HG03575 (cell line): ENCODE measurements around the gene ZMYM2.

ENCODE experiments used
- ATAC-seq: cut with Tn5 transposase; IDR thresholded peaks from one replicate; pipeline ENCODE4 v1.9.1; 2021; ENCODE audit not compliant: unreplicated experiment, insufficient number of reproducible peaks, low FRiP score; ENCODE audit errors: extremely low read depth

The ZMYM2 gene

DNA sequence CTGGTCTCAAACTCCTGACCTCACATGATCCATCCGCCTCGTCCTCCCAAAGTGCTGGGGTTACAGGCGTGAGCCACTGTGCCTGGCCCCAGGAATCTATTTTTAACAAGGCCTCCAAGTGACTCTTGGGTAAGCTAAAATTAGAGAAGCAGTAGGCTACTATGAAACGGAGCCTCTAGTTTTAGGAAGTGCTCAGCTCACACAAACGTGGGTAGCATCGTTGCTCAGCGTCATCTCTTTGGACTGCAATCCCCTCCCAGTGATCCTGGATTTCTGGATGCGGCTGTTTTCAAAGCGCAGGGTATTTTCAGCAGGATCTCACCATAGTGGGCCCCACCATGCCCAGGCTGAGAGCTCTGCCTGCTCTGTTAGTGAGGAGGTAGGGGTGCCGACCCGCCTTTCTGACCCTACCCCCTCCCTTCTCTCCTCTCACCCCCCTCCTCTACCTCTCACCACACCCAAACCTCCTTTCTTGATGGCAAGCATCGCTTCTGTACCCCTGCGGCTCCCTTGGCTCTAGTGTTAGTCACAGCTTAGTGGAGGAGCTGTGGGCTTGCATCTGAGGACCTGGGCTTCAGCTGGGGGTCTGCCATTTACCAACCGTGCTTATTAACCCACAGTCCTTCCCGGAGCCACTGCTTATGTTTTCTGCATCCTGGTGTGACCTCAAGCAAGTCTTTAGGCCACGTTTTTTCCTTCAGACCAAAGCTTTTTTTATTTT lies 168.2 kb downstream of the ZMYM2 start:
- ATAC-seq: no peak

DNA sequence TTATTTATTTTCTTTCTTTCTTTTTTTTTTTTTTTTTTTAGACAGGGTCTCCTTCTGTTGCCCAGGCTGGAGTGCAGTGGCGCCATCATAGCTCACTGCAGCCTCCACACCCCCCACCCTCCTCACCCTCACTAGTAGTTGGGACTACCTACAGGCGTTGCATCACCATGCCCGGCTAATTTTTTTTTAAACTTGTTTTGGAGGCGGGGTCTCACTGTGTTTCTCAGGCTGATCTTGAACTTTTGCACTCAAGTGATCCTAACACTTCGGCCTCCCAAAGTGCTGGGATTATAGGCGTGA lies 168.7 kb downstream of the ZMYM2 start:
- ATAC-seq: no peak

DNA sequence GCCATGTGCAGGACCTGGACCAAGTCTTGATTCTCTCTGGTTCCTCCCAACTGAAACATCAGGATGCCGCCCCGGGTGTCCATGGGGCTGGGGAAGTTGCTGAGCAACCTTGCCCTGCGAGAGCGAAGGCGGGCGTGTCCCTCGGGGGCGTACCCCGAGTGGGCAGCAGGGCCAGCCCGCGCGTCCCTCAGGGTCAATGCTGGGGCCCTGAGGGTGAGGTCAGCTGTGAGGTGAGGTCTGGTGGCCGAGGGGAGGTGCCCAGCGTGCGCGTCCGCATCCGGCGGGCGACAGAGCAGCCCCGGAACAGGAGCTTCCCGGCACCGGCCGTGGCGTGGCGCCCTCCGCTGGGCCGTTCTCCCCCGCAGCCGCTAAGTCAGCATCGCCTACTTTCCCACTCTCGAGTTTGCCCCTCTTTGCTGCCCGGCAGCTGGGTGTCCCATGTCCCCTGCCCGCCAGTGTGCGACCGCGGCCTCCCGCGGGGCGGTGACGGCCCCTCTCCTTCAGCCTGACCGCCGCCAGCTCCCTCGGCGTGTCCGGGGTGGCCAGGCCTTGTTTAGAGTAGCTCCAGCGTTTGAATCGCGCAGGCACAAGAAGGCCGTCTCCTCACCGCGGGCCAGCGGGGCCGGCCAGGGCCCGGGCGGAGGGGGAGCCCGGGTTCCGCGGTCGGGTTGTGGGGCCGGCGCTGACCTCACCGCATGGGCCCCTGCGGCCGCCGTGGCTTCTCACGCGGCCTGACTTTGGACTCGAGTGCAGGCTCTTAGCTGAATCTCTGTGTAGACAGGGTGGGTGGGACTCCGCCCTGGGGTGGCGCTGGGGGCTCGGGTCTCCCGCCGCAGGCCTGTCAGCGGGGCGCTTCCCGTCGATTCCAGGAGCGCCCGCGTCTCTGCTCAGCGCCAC lies 169.3 kb downstream of the ZMYM2 start:
- ATAC-seq: no peak

DNA sequence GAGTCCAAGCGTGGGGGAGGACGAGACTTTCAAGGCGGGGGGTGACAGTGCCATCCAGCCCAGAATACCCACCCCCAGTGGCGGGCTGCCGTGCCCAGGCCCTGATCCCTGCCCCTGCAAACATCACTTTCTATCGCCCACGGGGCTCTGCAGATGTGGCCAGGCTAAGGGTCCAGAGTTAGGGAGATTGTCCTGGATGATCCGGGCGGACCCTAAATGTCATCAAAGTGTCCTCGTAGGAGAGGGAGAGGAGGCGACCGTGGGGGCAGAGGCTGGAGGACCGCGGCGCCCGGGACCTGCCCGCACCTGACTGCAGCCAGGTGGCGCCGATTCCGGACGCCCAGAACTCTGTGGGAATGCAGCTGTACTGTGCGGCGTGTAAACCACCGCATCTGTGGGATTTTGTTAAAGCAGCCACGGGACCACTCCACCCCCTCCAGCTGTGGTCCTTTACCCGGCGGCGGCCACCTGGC lies 170.0 kb downstream of the ZMYM2 start:
- ATAC-seq: no peak

DNA sequence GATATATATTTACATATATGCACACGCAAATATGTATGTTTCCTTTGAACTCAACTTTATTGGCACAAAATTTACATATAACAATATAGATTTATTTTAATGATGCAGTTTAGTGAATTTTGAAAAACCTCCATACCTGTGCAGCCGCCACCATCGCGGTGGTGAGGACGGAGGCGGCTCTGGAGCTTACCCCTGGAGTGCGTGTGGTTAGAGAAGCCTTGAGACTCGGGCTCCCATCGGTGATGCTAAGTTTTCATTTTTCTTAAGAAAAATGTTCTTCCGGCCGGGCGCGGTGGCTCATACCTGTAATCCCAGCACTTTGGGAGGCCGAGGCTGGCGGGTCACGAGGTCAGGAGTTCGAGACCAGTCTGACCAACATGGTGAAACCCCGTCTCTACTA lies 170.5 kb downstream of the ZMYM2 start:
- ATAC-seq: no peak

DNA sequence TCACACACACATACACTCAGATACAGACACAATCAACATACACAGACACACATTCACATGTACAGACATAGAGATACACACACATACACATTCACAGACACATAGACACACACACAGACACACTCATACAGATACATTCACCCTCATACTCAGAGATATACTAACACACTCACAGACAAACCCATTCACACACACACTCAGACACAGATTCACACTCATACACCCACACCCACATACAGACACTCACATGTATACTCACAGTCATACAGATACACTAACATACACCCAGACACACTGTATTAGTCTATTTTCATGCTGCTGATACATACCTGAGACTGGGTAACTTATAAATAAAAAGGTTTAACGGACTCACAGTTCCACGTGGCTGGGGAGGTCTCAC lies 171.5 kb downstream of the ZMYM2 start:
- no peak for ATAC-seq

DNA sequence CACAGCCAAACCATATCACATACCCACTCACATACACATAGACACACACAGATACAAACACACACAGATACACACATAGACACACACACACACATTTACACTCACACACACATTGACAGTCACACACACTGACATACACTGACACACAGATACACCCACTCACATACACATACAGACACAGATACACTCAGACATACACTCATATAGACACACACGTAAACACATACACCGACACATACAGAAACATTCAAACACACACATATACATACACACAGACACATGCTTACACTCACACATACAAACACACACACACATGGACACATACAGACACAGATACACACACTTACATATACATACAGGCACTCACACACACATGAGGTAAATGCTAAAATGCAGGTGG lies 172.1 kb downstream of the ZMYM2 start:
- ATAC-seq: no peak

DNA sequence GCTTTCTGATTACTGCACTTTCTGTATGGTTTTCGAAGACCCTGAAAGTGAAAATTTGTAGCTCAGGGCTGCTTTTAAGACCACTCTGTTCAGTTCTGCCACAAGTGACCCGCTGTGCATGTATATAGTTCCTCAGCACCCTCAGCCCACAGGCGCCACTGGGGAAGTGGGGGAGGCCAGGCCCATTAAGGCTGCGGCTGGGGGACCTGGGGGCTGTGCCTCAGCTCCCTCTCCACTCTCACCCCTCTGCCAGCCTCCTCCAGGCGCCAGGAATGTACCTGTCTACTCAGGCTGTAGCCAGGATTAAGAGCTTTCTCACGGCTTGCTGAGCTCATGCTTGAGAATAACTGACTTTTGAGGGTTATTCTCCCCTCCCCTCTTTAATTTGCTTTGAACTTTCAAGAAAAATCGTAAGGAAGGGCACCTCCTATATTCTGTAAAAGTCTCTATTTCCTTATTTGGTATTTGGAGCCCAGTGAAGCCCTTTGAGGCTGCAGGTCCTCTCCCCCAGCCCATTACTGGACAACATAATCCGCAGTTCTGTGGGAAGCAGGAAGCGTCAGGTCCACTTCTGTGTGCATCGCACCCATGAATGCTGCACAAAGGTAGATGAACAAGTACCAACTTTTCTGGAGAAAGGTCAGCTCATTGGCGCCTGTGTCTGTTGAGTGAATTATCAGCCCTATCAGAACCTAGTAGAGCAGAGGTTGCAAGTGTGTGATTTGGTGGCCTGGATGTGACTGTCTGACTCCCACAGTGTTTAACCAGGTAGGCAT lies 172.7 kb downstream of the ZMYM2 start:
- ATAC-seq: no peak

DNA sequence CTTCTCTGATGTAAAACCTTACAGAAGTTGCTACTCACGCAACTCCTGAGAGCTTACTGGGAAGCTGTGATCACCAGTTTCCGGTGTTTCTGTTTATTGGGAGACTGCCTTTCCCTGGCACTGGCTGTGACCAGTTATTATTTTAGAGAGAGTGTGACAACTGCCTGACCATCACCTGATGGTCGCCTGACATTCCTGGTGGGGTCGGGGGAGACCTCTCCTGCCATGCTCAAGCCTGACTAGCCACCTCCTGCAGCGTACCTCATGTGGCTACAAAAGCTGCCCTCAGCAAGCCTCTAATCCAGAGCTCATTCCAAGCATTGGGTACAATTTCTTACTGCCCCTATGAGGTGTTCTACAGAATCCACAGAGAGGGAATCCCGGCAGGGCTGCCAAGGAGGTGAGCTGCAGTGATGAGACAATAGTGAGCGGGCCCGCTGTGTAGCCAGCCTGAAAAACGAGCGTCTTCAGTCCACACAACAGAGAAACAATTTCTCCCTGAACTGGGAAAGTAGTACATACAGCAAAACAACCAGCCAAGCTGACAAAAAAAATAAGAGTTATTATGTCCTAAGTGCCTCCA lies 173.6 kb downstream of the ZMYM2 start:
- no peak for ATAC-seq

DNA sequence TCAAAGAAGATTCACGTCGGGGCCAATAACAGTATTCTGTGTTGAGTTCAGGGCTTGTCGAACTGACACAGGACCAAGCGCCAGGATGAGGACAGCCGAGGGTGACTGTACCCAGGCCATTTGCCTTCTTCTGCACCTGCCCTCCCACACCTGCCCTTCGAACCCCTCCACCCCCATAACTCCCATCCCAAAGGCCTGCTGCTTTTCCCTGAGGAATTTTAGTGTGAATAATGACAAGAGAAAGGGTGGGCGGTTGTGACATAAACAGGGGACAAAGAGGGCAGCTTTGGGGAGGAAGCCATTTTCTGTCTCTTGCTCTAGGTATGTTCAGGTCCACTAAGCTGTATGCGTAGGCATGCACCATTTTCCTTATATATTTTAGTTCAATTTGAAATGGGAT lies 176.2 kb downstream of the ZMYM2 start:
- ATAC-seq: no peak

DNA sequence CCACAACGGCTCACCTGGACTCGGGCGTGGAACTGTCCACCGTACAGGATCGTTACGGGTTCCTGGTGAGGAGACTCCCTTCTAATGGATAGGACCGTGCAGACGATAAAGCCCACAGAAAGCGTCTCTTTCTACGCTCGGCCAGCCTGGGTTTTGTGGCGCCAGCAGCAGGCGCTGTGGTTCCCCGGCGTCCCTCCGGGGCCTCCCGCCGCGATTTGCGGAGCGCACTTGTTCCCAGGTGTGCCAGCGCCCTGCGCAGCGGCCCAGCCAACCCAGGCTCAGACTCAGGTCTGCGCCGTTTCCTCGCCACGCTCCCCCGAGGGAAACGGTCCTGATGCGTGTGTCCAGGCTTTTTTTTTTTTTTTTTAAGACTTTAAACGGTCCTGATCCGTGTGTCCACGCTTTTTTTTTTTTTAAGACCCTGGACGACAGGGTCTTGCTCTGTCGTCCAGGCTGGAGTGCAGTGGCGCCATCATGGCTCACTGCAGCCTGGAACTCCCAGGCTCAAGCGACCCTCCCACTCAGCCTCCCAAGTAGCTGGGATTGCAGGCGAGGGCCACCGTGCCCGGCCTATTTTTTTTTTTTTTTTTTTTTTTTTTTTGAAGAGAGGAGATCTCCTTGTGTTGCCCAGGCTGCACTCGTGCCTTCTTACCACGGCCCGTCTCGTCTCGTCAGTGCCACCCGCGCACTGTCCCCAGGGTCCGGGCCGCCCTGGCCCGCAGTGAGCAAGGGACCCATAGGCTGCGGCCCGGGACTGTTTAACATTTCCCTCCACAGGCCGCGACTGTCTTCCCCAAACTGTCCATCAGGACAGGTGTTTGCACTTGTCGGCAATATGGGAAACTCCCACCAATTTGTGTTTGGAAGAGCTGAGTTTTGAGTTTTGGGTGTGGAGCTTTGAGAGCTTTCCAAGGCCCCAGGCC lies 178.5 kb downstream of the ZMYM2 start:
- ATAC-seq: no peak

DNA sequence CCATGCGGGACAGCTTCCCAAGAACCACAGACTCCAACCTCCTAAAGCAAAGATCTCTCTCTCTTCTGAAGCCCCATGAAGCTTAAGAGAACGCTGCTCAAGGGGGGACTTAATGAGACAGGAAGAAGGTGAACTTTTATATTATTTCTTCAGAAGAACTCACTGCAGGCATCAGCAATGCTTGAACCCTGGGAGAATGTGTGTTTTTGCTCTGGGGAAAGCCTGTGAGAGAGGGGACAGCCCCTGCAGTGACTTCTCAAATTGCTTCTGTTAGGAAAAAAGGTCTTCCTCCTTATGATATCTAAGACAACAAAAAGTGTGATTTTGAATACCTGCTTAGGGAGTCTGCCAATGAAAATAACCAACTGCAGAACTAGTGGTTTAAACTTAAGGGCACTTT lies 179.3 kb downstream of the ZMYM2 start:
- ATAC-seq: no peak

DNA sequence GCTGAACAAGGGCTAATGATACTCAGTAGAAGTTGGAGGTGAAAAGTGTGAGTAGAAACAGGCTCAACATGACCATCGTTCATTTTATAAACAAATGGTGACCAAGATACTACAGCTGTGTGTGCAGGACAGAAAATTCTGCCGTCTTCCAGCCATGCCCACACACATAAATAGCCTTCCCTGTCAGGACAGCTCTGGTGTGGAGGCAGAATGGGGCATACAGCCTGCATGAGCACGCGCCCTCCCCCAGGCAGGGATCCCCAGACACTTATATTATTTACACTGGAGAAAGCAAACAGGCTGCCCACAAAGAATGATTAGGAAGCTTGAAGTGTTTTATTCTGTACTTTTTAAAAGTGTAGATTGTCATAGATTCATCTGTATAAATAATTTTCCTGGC lies 182.0 kb downstream of the ZMYM2 start:
- ATAC-seq: no peak
